HCT116 (cell line): ENCODE measurements around the gene SRSF11.

ENCODE experiments used
- CEBPB ChIP-seq: IDR thresholded peaks from 2 replicates; pipeline ENCODE4 v1.6.1; 2012; ENCODE audit warnings: low read depth
- EZH2 ChIP-seq: fragments of 200-600 bp; sonication (generic); IDR thresholded peaks from 2 replicates; pipeline ENCODE4 v1.6.1; 2017; ENCODE audit warnings: antibody characterized with exemption, mixed run types
- EZH2phosphoT487 ChIP-seq: fragments of 200-600 bp; IDR thresholded peaks from 2 replicates; pipeline ENCODE4 v1.6.1; 2018; ENCODE audit warnings: antibody characterized with exemption, borderline replicate concordance
- POLR2A ChIP-seq: IDR thresholded peaks from 2 replicates; pipeline ENCODE4 v1.7.0; 2011; ENCODE audit warnings: borderline replicate concordance; ENCODE audit not compliant: insufficient read depth, insufficient read length; ENCODE audit errors: extremely low read depth
- POLR2AphosphoS5 ChIP-seq: IDR thresholded peaks from 2 replicates; pipeline ENCODE4 v1.6.1; 2011; ENCODE audit warnings: mild to moderate bottlenecking, low read depth, low read length, moderate library complexity
- TF ChIP-seq, protein P1 (sequence below), 3 experiments: fragments of 200-600 bp in 1 of 3; sonication (generic) in 1 of 3; IDR thresholded peaks in 2 of 3; conservative IDR thresholded peaks in 1 of 3; 2 replicates each; pipeline ENCODE4 v1.5.1; 2012 to 2017; ENCODE audit warnings: low read depth in 2 of 3, low read length in 2 of 3, antibody characterized with exemption in 1 of 3, borderline replicate concordance in 1 of 3, control low read depth in 1 of 3, mild to moderate bottlenecking in 1 of 3, mixed read lengths in 1 of 3, mixed run types in 1 of 3, moderate library complexity in 1 of 3; ENCODE audit not compliant: insufficient read depth in 1 of 3
- TF ChIP-seq, protein P2 (sequence below): IDR thresholded peaks from 2 replicates; pipeline ENCODE4 v1.6.1; 2012
- TF ChIP-seq, protein P3 (sequence below): IDR thresholded peaks from 2 replicates; pipeline ENCODE4 v1.6.1; 2012; ENCODE audit warnings: low read depth
- TF ChIP-seq, protein P4 (sequence below): IDR thresholded peaks from 2 replicates; pipeline ENCODE4 v1.6.1; 2012

DNA sequence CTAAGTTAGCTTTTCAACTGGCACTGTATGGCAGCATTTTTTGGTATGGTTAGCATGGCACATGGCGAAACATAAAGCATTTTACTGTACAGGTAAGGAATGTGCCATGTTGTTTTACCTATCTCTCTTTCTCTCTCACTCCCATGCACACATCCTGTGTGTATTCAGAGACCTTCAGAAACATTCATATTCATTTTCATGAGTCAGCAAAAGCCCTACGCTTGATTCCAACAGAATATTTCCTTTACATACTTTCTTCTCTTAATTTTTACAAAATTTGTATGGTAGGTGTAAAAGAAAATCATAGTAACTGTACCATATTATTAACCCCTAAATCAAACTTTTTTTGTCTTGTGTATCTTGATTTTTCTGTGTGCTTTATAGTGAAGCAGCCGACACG, 10.3 kb downstream of the SRSF11 start:
- TF ChIP-seq CEBPB (no peak), EZH2 (no peak), POLR2AphosphoS5 (no peak), EZH2phosphoT487 (no peak), POLR2A (no peak)
- TF ChIP-seq, protein P1, sequence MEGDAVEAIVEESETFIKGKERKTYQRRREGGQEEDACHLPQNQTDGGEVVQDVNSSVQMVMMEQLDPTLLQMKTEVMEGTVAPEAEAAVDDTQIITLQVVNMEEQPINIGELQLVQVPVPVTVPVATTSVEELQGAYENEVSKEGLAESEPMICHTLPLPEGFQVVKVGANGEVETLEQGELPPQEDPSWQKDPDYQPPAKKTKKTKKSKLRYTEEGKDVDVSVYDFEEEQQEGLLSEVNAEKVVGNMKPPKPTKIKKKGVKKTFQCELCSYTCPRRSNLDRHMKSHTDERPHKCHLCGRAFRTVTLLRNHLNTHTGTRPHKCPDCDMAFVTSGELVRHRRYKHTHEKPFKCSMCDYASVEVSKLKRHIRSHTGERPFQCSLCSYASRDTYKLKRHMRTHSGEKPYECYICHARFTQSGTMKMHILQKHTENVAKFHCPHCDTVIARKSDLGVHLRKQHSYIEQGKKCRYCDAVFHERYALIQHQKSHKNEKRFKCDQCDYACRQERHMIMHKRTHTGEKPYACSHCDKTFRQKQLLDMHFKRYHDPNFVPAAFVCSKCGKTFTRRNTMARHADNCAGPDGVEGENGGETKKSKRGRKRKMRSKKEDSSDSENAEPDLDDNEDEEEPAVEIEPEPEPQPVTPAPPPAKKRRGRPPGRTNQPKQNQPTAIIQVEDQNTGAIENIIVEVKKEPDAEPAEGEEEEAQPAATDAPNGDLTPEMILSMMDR (IDR thresholded peaks at IDR 0.05 in 2 of 3, conservative IDR thresholded peaks at IDR 0.05 in 1 of 3; ENCODE audit: borderline replicate concordance in 1 of 3, insufficient read depth in 1 of 3, low read depth in 2 of 3, low read length in 2 of 3): no peak
- TF ChIP-seq, protein P2, sequence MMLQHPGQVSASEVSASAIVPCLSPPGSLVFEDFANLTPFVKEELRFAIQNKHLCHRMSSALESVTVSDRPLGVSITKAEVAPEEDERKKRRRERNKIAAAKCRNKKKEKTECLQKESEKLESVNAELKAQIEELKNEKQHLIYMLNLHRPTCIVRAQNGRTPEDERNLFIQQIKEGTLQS: no peak
- TF ChIP-seq, protein P3, sequence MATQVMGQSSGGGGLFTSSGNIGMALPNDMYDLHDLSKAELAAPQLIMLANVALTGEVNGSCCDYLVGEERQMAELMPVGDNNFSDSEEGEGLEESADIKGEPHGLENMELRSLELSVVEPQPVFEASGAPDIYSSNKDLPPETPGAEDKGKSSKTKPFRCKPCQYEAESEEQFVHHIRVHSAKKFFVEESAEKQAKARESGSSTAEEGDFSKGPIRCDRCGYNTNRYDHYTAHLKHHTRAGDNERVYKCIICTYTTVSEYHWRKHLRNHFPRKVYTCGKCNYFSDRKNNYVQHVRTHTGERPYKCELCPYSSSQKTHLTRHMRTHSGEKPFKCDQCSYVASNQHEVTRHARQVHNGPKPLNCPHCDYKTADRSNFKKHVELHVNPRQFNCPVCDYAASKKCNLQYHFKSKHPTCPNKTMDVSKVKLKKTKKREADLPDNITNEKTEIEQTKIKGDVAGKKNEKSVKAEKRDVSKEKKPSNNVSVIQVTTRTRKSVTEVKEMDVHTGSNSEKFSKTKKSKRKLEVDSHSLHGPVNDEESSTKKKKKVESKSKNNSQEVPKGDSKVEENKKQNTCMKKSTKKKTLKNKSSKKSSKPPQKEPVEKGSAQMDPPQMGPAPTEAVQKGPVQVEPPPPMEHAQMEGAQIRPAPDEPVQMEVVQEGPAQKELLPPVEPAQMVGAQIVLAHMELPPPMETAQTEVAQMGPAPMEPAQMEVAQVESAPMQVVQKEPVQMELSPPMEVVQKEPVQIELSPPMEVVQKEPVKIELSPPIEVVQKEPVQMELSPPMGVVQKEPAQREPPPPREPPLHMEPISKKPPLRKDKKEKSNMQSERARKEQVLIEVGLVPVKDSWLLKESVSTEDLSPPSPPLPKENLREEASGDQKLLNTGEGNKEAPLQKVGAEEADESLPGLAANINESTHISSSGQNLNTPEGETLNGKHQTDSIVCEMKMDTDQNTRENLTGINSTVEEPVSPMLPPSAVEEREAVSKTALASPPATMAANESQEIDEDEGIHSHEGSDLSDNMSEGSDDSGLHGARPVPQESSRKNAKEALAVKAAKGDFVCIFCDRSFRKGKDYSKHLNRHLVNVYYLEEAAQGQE: no peak
- TF ChIP-seq, protein P4, sequence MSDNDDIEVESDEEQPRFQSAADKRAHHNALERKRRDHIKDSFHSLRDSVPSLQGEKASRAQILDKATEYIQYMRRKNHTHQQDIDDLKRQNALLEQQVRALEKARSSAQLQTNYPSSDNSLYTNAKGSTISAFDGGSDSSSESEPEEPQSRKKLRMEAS: no peak
